VCaP (cell line): Measurements from ENCODE around the gene MTHFD2.

ENCODE experiments used
- H3K27ac ChIP-seq: fragments of 450-650 bp; 2 replicates; pipeline ENCODE4 v1.5.1; 2017
- CTCF ChIP-seq: fragments of 450-650 bp; conservative IDR thresholded peaks from 2 replicates; pipeline ENCODE4 v1.5.1; 2017; ENCODE audit warnings: mild to moderate bottlenecking, moderate library complexity

MTHFD2 gene

GRCh38 chr2:74267068-74267467 is 68.7 kb downstream of the MTHFD2 start:
- peak; percentile 50; the same call in 1 of the 2 replicates for TF ChIP-seq CTCF
- no peak overlapping the region for H3K27ac ChIP-seq
